ENCODE results near the gene PRDM16.

PRDM16 gene

DNA sequence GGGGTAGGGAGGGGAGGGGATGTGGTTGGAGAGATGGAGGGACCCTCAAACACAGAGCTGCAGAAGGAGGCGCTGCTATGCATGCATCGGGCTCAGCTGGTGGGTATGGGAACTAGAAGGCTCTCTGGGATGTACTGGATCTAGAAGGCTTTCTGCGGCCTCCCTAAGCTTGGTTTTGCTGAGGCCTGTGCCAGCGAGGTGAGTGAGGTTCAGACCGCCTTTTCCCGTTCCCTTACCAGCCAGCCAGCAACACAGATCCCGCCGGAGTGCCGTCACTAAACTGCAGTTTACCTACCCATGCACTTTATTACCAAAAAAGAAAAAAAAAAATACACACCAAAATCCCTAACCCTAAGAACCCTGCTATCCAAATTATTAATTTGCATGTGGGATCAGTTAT lies 180.2 kb downstream of the PRDM16 start:
- DNase-seq = no peak

DNA sequence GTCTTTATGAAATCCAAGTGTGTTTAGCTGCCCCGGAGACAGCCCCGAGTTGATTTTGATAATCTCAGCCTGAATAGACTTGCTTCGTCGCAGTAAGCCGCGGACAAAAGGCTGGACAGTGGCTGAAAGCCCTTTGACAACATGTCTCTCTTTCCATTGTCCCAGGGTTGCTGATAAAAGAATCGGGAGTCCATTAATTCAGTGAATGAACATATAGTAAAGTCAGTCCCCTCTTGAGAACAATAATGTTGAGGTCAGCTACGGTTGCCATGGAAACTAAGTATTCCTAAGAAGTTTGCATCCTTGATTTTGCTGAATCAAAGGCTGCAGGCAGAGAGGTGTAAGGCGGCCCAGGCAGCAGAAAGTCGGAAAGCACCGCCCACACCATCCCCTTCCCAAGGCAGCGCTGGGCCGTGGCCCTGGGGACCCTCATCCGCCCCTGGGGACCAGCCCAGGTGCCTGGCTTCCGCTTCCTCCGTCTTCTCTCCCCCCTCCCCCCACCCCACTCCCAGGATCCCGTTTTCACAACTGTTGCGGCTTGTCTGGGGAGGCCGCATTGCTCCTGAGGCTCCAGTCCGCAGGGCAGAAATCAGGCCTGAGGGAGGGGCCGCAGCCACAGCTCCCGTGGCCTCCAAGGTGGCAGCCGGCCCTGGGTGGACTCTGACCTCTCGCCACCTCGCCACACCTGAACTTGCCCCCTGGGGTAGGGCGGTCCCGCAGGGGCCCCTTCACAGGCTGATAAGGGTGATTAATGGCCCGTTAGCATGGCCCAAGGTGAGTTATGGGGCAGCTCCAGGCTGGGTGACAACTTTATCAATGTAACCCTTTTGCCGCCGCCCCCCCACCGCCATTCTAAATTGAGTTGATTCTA lies 180.9 kb downstream of the PRDM16 start:
- DNase-seq = peak; percentile 36

DNA sequence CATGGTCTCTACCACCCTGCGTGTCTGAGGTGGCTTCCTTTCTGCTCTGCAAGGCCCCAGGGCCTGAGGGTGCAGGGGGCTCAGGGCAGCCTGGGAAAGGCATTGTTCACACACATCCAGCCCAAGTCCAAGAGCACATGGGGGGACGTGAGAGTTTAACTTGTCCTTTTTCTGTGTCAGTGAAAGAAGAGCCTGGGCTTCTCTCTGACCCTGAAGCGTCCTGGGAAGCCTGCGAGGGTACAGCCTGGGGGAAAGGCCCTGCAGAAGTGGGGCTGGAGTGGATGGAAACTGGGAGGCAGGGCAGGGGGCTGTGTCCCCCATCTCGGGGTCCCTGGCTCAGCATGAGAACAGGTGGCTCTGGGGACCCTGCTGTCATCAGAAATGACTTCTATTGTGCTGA lies 181.6 kb downstream of the PRDM16 start:
- DNase-seq = no peak

DNA sequence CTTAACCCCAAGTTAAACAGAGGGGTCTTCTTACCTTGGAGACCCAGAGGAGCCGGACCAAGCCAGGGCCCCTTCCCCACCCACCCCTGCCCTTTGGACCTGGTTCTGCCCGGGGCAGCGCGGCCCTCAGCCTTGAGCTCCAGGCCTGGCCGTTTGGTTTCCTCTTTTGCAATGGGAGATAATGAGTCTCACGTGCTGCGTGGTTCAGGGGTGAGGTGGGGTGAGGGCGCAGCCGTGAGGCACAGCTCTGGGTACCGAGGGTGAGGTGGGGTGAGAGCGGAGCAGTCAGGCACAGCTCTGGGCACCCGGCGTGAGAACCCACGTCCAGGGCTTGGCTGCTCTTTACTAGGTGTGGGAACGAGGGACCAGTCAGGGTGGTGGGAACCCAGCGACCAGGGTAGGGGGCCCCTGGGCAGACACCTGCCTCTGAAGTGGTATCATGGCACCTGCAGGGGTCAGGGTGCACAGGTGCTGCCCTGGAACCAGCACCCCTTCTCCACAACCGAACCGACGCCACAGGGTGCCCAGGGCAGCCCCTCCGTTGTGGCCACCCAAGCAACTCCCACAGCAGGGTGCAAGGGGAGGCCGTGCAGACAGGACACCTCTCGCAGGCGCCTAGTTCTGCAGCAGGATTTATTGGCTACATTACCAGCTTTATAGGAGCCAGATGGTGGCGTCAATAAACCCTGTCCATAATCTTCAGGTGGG lies 182.2 kb downstream of the PRDM16 start:
- no peak for DNase-seq

DNA sequence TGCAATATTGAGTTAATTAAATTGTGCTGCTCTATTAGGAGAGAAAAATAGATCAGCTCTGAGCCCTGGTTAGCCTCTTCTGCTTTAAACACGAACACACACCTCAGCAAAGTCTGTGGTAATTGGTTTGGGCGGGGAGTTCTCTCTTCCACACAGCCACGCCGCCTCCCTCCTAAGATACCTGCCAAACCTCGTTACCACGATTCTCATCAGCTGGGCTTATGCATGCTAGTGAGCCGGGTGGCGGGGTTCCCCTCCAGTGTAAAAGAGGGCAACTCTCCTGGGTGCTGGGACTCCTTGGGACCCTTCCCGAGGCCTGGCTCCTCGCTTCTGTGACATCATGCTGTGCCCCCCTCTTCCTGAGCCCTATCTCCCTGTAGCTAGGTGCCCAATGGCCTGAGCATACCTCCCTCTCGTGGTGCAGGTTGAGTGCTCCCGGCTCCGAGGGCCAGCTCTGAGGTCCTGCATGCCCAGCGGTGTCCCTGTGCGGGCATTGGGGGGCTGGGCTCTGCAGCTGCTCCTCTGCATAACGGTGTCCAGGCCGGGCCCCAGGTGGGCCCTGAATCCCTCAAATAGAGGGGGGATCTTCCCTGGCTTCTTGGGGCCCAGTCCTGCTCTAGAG lies 182.9 kb downstream of the PRDM16 start:
- DNase-seq = peak; percentile 31

DNA sequence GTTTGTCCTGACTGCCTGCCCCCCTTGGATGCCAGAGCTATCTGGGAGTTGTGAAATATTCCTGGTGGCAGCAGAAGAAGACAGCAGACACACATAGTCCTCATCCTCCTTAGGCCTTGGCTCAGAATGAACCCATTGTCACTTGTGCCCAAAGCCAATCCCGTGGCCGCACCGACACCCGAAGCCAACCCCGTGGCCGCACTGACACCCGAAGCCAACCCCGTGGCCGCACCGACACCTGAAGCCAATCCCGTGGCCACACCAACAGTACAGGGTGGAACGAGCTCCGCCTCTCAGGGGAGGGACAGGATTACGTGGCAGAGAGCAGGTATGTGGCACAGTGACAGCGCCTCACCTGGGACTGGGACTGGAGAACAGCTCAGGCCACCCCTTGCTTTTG lies 186.7 kb downstream of the PRDM16 start:
- no peak for DNase-seq

DNA sequence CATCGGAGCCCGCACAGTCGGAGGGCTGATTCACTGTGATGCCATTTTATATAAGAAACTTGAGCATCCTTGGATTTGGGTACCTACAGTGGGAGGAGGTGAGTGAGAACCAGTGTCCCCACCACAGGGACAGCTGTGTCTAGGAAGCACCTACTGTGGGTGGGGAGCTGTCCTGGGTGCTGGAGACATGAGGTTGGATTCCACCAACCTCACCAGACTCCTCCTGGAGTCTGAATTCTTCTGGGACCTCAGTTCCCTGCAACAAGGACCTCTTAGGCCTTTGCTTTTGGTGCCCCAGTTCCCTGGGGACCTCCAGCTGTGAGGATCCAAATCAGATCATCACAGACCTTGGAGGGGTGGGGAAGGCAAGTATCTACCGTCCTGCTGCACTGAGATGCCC lies 188.8 kb downstream of the PRDM16 start:
- DNase-seq = no peak

DNA sequence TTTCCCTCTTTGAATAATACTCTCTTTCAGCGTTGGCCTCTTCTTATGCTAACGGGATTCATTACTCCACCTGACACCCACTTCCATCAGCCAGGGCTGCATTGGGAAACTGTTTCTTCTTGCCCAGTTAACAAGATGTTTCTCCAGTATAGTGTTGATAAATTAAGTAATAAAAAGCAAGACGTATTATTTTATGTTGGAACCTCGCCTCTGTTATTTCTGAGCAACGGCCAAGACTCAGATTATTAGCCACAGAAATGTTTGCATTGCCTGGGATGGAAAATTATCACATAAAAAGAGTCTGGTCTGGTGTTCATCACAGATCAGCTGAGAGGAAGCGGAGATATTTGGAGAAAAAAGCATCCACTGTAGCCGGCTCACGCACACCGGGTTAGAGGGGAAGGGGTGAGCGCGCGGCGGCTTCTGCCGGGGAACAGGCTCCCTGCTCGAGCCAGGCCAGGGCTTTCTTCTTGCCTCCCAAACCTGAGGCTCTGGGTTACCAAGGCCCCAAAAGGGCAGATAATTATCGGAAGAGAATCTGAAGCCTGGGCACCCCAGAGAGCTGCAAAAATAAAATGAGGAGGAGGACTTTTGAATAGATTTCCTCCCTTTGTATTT lies 189.5 kb downstream of the PRDM16 start:
- DNase-seq = no peak

DNA sequence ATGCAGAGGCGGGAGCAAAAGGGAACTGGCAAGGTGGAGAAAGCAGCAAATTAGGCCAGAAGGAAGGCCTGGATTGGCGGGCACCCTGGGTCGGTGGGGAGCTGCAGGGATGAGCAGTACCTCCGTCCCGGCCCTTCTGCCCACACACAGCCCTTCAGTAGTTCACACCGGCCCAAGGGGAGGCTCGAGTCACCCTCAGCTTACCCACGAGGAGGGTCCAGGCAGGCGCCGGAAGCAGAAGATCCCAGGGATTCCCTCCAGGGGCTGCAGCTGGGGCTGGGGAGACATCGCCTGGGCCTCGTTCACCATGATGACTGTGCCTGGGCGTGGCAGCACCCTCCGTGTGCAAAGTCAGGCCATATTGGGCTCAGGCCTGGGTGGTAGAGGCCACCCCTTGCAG lies 190.0 kb downstream of the PRDM16 start:
- DNase-seq = no peak

DNA sequence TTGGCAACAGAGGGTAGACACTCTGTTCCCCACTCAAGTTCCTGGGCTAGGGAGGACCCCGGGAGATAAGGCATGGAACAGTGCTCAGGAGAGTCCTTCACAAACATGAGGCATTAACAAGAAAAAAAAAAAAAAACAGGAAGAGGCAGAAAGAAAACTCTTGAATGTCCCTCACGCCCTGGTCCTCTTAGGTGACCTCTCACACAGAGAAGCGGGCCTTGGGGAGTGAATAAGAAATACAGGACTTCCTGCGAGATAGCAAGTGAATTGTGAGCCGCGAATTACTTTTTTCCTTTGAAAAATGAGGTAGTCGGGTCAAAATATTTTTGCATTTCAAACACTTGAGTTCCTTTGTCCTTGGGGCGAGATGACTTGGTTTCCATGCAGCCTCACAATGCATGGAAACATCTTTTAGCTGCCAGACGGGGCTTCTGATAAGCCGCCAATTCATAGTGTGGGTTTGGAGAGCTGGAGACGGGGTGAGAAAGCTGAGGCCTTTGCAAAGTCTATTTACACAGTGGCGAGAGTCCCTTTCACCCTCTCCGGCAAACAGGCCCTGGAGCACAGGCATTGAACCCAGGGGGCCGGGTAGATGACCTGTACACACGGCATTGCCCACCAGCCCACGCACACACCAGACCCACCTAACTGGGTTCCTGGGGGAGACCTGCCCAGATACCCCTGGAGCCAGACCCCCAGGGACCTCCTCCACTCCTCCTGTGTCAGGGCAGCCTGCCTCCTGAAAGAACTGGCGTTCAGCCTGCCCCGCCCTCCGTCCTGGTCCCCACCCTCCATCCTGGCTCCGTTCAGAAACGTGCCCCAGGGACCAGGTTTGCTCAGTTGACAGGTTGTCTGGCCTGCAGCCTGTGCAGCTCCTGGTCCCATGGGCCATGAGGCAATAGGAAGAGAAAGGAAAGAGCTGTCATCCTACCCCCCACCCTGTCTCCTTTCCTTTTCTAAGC lies 192.3 kb downstream of the PRDM16 start:
- peak; percentile 84 for DNase-seq

DNA sequence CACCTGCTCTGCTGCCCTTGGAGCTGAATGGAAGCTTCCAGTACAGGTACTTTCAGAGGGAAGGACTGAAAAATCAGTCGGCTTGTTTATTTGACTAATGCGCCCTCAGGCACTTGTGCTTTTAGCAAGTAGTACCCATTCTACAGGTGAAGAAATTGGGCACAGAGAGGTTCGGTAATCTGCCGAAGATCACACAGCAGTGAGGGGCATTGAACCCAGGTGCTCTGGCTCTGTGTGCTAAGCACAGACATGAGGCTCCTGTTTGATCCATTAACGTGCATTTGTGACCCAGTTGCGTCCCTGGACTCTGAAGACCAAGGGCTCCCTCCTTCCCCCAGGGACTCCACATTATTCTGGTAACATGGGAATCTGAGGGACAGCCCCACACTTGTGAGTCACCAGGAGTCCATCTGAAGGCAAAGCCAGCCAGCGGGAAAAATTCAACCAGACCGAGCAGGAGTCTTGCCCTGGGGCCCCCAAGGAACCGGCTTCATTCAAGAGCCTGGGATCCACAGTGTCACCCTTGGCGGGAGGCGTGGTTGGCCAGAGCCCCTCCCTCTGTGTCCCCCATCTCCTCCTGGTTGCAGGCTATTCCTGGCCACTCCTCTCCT lies 193.1 kb downstream of the PRDM16 start:
- no peak for DNase-seq

DNA sequence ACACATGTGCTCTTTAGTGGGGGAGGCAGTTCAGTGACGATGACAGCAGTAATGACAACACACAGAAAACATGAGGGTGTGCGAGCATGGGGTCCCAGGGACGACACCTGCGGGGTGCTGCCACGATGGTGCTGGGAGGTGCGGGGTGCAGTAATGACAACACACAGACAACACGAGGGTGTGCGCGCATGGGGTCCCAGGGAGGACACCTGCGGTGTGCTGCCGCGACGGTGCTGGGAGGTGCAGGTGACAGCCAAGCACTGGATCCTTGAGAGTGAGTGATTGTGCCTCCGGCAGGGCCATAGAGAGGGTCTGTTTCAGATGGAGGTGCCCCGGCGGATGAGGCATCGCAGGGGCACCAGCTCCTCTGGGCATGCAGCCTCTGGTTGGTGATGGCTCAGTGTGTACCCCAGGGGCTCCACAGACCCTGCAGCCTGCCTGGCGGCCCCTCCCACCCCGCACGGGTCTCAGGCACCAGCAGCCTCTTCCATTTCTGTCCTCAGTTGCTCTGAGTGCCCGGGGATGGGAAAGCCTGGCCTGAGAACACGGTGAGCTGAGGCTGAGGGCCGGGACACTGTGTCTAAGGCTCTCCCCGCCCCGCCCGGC lies 193.8 kb downstream of the PRDM16 start:
- no peak for DNase-seq

DNA sequence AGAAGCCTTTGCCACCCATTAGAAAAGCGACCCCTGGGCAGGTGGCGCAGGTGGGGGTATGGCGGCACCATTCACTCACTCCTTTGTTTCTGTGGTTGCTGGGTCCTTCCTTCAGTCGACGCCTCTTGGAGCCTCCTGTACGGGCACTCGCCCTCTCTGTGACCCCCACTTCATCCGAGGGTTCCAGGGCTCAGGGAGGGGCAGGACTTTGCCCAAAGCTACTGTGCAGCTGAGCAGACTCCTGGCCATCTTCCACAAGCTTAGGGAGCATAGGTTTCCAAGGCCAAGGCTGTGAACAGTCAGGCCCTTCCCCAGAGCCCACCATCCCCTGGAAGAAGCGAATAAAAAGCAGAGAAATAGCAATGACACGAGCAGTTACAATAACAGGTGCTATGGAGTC lies 194.8 kb downstream of the PRDM16 start:
- no peak for DNase-seq

DNA sequence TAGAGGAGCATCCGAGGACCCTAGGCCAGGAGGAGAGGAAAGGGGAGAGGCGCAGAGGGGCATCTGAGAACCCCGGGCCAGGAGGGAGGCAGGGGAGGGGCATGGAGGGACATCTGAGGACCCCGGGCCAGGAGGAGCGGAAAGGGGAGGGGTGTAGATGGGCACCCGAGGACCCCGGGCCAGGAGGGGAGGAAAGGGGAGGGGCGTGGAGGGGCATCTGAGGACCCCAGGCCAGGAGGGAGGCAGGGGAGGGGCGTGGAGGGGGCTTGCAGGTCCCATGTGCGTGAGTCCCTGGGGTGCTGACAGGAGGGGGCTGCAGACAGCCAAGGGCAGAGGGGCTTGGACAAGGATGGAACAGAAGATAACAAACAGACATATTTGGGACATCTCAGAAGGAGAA lies 195.5 kb downstream of the PRDM16 start:
- DNase-seq = no peak

DNA sequence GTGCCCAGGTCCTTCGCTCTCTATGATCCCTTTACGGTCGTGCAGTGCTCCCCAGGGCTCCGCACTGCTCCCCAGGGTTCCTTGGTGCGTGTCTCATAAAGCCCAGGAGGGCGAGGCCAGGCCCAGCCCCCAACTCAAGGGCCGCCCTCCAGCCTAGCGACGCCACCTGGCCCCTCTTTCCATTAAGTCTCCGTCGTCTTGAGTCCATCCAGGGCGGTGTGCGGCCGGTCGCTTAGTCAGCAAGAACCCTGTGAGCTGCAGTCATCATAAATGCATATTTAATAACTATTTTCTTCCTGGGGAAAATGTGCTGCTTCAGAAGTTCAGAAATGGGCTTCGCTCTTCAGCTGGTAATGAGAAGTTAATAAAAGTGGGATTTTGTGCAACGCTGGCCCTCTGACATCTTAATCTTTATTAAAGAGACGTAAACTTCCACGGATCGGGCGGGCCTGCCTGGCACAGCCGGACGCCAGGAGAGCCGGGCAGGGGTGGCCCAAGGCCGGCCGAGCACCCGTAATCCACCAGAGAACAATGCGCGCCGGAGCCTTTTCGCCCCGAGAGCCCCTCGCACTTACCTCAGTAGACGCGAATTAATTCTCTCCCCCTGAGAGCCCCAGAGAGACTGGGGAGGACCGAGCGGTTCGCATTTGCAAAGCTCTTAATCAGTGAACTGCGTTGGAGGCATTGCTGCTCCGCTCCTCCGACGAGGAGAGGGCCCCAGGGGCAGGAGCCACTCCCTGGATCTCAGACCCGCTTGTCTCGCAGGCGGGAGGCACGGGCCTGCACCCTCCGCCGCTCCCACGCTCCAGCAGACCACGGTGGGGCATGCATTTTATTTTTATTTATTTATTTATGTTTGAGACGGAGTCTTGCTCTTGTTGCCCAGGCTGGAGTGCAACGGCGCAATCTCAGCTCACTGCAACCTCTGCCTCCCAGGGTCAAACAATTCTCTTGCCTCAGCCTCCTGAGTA lies 197.1 kb downstream of the PRDM16 start:
- no peak for DNase-seq

DNA sequence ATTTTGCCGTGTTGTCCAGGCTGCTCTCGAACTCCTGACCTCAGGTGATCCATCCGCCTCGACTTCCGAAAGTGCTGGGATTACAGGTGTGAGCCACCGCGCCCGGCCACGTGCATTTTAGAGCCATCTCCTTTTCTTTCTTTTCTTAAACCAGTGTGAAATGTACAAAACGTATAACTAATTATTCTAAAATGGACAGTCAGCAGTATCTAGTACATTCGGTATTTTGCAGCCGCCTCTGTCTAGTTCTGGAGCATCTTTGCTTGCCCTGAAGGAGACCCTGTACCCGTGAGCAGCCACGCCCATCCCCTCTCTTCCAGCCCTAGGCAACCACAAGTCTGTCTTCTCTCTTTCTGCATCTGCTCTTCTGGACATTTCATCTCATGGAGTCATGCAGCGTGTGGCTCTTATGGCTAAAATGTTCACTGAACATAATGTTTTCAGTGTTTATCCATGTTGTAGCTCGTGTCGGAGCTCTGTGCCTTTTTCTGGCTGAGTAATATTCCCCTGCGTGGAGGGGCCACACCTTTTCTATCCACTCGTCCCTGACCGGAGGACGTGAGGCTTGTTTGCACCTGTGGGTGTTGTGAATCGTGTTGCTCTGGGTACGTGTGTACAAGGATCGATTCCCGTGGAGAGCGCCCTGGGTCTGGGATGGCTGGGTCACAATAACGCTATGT lies 198.0 kb downstream of the PRDM16 start:
- DNase-seq = no peak

DNA sequence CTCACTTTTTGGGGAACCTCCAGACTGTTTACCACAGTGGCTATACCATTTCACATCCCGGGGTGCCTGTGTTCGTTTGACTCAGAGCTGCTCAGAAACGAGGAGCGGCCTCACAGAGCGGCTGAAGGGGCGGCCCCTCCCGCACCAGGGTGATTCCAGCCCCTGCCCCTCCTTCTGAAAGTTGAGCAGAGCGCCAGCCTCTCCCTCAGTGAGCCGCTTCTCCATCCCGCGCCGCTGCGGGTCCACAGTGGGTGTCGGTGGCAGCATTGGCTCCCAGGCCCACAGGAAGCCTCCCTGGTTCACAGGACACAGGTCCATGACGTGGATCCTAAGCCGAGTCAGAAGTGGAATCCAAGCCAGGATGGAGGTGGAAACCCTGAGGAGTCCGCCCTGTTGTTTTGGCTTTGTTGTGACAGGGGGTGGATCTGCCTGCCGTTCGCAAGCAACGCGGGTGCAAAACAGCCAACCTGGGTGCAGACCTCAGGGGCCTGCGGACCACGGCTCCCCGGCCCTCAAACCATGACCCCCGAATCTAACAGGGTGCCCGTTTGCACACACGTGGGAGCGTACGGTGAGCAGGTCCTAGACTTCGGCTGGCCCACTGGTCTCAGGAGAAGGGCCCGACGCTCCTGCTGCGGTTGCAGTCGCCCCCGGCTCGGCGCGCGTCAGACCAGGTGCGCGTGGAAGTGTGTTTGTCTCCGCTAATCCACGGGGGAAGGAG lies 198.7 kb downstream of the PRDM16 start:
- no peak for DNase-seq

DNA sequence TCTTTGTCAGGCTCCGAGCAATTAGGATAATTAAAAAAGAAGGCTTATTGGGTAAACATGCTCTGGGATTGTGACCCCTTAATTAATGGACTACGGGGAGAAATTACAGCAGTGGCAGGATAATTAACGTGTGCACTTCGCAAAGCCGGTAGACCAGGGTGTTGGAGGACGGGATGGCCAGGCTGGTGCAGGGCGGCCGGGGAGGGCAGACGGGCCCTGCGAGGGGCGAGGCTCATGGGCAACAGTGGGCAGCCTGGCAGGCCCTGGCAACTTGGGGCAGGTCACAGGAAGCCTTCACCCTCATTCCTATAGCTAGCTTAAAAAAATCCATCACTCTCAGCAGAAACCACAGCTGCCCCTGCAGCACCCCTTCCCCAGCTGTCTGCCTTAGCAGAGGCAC lies 199.3 kb downstream of the PRDM16 start:
- no peak for DNase-seq

All from NCI-H1436 treated with DMSO at 0.1 percent for 48 hours (cell line).